Lower leg skin (tissue), 3 donors: ENCODE data around the gene KLHL40.

ENCODE experiments used
- POLR2A ChIP-seq, 2 donors: fragments of 450-650 bp; IDR thresholded peaks; one replicate each; pipeline ENCODE4 v1.6.1; 2016 to 2017; ENCODE audit warnings: antibody characterized with exemption in 2 of 2, mild to moderate bottlenecking in 1 of 2, moderate library complexity in 1 of 2
- TF ChIP-seq, protein P1 (sequence below), 3 donors: fragments of 450-650 bp; IDR thresholded peaks; one replicate each; pipeline ENCODE4 v1.5.1; 2016; ENCODE audit warnings: antibody characterized with exemption in 3 of 3, mild to moderate bottlenecking in 3 of 3, moderate library complexity in 2 of 3

GRCh38 chr3:42730294-42730693 lies 45.0 kb downstream of the KLHL40 start:
- TF ChIP-seq POLR2A (IDR thresholded peaks at IDR 0.05): no peak
- TF ChIP-seq, protein P1, sequence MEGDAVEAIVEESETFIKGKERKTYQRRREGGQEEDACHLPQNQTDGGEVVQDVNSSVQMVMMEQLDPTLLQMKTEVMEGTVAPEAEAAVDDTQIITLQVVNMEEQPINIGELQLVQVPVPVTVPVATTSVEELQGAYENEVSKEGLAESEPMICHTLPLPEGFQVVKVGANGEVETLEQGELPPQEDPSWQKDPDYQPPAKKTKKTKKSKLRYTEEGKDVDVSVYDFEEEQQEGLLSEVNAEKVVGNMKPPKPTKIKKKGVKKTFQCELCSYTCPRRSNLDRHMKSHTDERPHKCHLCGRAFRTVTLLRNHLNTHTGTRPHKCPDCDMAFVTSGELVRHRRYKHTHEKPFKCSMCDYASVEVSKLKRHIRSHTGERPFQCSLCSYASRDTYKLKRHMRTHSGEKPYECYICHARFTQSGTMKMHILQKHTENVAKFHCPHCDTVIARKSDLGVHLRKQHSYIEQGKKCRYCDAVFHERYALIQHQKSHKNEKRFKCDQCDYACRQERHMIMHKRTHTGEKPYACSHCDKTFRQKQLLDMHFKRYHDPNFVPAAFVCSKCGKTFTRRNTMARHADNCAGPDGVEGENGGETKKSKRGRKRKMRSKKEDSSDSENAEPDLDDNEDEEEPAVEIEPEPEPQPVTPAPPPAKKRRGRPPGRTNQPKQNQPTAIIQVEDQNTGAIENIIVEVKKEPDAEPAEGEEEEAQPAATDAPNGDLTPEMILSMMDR (IDR thresholded peaks at IDR 0.05): no peak
